PC-3 (cell line): ENCODE results near the gene ZNF837.

ENCODE experiments used
- CTCF ChIP-seq: fragments of 300-600 bp; sonication (generic); conservative IDR thresholded peaks from 2 replicates; pipeline ENCODE4 v1.5.1; 2017; ENCODE audit warnings: antibody characterized with exemption, low read depth, mild to moderate bottlenecking, low read length
- EZH2 ChIP-seq: fragments of 300-600 bp; sonication (generic); IDR thresholded peaks from one replicate; pipeline ENCODE4 v1.6.1; 2017; ENCODE audit warnings: antibody characterized with exemption, mild to moderate bottlenecking, low read length; ENCODE audit not compliant: unreplicated experiment
- EZH2phosphoT487 ChIP-seq: fragments of 300-600 bp; sonication (generic); IDR thresholded peaks from 2 replicates; pipeline ENCODE4 v1.6.1; 2018; ENCODE audit warnings: mild to moderate bottlenecking, antibody characterized with exemption, low read length, borderline replicate concordance

- no peak for TF ChIP-seq CTCF
- TF ChIP-seq EZH2 = no peak
- no peak for TF ChIP-seq EZH2phosphoT487
Observed at GRCh38 chr19:58335630-58336029, 45.2 kb downstream of the ZNF837 start.
